Occipital lobe (tissue), 2 donors: Measurements from ENCODE around the gene NEURL4. TPM values are rescaled to one million over a fixed set of nuclear protein-coding genes. Genes with fewer than 3 reads are reported as not detected.
"Not testable (repeated sequence)": the region's sequence is repeated elsewhere in the genome, so short reads cannot be mapped to it uniquely, and the experiment has no call there.

Source experiments
- DNase-seq: peaks from one replicate; lab custom pipeline; 2025; lab: John Stamatoyannopoulos, UW
- total RNA-seq: library from RNA; depleted of rRNA; stranded (reverse); fragments of >200 nt; gene quantifications from one replicate; pipeline ENCODE4 v1.2.3, GENCODE V29; 2014

NEURL4 gene
- total RNA-seq, result 46.6 TPM

- DNase-seq, result no peak
Measured at GRCh38 chr17:7328840-7329373, at the start of gene NEURL4. Gene NEURL4, minus strand, starts transcription at chr17:7329335. Its CDS starts 23 bp downstream, at chr17:7329312.

- DNase-seq, result no peak
Measured at GRCh38 chr17:7374353-7374752, 45.2 kb upstream of the NEURL4 start.

GRCh38 chr17:7370853-7371252 is 41.7 kb upstream of the NEURL4 start:
- no peak for DNase-seq

- DNase-seq, result no peak
Measured at GRCh38 chr17:7369825-7370224, 40.7 kb upstream of the NEURL4 start.

- DNase-seq, result not testable (repeated sequence)
Measured at GRCh38 chr17:7368599-7368994, 39.5 kb upstream of the NEURL4 start.

- DNase-seq, result no peak
Measured at GRCh38 chr17:7367918-7368598, 38.9 kb upstream of the NEURL4 start.

GRCh38 chr17:7367083-7367482 is 37.9 kb upstream of the NEURL4 start:
- no peak for DNase-seq

GRCh38 chr17:7365963-7366362 is 36.8 kb upstream of the NEURL4 start:
- DNase-seq, result not testable (repeated sequence)

- DNase-seq, result no peak
Measured at GRCh38 chr17:7363311-7363710, 34.2 kb upstream of the NEURL4 start.

GRCh38 chr17:7361906-7362305 is 32.8 kb upstream of the NEURL4 start:
- DNase-seq, result no peak

- no peak for DNase-seq
Measured at GRCh38 chr17:7357381-7357780, 28.2 kb upstream of the NEURL4 start.

GRCh38 chr17:7356756-7357155 is 27.6 kb upstream of the NEURL4 start:
- no peak for DNase-seq

- peak; percentile 39 for DNase-seq
Measured at GRCh38 chr17:7356072-7356549, 27.0 kb upstream of the NEURL4 start.

- DNase-seq, result no peak
Measured at GRCh38 chr17:7355573-7355972, 26.4 kb upstream of the NEURL4 start.

GRCh38 chr17:7355053-7355452 is 25.9 kb upstream of the NEURL4 start, which contains the start of gene TMEM95:
Gene TMEM95, plus strand, starts transcription at chr17:7355156. Its CDS starts 49 bp downstream, at chr17:7355205.
- peak; percentile 22 for DNase-seq

- DNase-seq, result no peak
Measured at GRCh38 chr17:7354262-7354843, 25.2 kb upstream of the NEURL4 start.

GRCh38 chr17:7352910-7353635 is 23.9 kb upstream of the NEURL4 start:
- no peak for DNase-seq

GRCh38 chr17:7352503-7352889 is 23.4 kb upstream of the NEURL4 start:
- DNase-seq, result no peak

- peak; percentile 81 for DNase-seq
Measured at GRCh38 chr17:7351665-7352502, 22.7 kb upstream of the NEURL4 start, which contains the start of gene KCTD11. Gene KCTD11, plus strand, starts transcription at chr17:7352162.

- DNase-seq, result no peak
Measured at GRCh38 chr17:7348478-7349242, 19.5 kb upstream of the NEURL4 start.
